Raji (cell line): ENCODE measurements around the gene SH3GL2.

Source experiments
- POLR2A ChIP-seq: IDR thresholded peaks from 2 replicates; pipeline ENCODE4 v1.6.1; 2011; ENCODE audit warnings: low read depth, low read length, control low read depth; ENCODE audit not compliant: insufficient read depth

Gene SH3GL2

GRCh38 chr9:17800418-17800817, 221.6 kb downstream of the SH3GL2 start:
- no peak for TF ChIP-seq POLR2A

- no peak for TF ChIP-seq POLR2A
Observed at GRCh38 chr9:17802249-17802857, 223.5 kb downstream of the SH3GL2 start.

- TF ChIP-seq POLR2A, result no peak
Observed at GRCh38 chr9:17807613-17808282, 228.9 kb downstream of the SH3GL2 start.

- no peak for TF ChIP-seq POLR2A
Observed at GRCh38 chr9:17810317-17810716, 231.5 kb downstream of the SH3GL2 start.

GRCh38 chr9:17810728-17811571, 232.1 kb downstream of the SH3GL2 start:
- no peak for TF ChIP-seq POLR2A

- TF ChIP-seq POLR2A, result no peak
Observed at GRCh38 chr9:17813798-17814197, 234.9 kb downstream of the SH3GL2 start.

- no peak for TF ChIP-seq POLR2A
Observed at GRCh38 chr9:17816431-17817027, 237.7 kb downstream of the SH3GL2 start.

- TF ChIP-seq POLR2A, result no peak
Observed at GRCh38 chr9:17824191-17824590, 245.3 kb downstream of the SH3GL2 start.

- no peak for TF ChIP-seq POLR2A
Observed at GRCh38 chr9:17824616-17825264, 245.9 kb downstream of the SH3GL2 start.

- no peak for TF ChIP-seq POLR2A
Observed at GRCh38 chr9:17825265-17825659, 246.4 kb downstream of the SH3GL2 start.

- no peak for TF ChIP-seq POLR2A
Observed at GRCh38 chr9:17829064-17829463, 250.2 kb downstream of the SH3GL2 start.

- no peak for TF ChIP-seq POLR2A
Observed at GRCh38 chr9:17829812-17830385, 251.0 kb downstream of the SH3GL2 start.

GRCh38 chr9:17832812-17833211, 253.9 kb downstream of the SH3GL2 start:
- no peak for TF ChIP-seq POLR2A

- TF ChIP-seq POLR2A, result no peak
Observed at GRCh38 chr9:17833846-17834245, 255.0 kb downstream of the SH3GL2 start.

GRCh38 chr9:17837965-17838364, 259.1 kb downstream of the SH3GL2 start:
- TF ChIP-seq POLR2A, result no peak

GRCh38 chr9:17839776-17840175, 260.9 kb downstream of the SH3GL2 start:
- no peak for TF ChIP-seq POLR2A
